A673 (cell line): Measurements from ENCODE around the gene C2. TPM values are rescaled to one million over a fixed set of nuclear protein-coding genes. Genes with fewer than 3 reads are reported as not detected.
"Not testable (repeated sequence)": the region's sequence is repeated elsewhere in the genome, so short reads cannot be mapped to it uniquely, and the experiment has no call there.

Experiments
- BruUV-seq: library from RNA; stranded (reverse); fragments of 400-500 nt; replicated peaks from 2 replicates; lab custom pipeline; 2021; lab: Mats Ljungman, UMichigan
- CTCF ChIA-PET: fragments of 300-600 bp; sonication (Branson Sonifier 250); formaldehyde crosslinking; loops from one replicate; lab custom pipeline; 2022; ENCODE audit warnings: antibody characterized with exemption; lab: Charles Lee
- POLR2A ChIA-PET: fragments of 300-600 bp; sonication (Branson Sonifier 250); formaldehyde crosslinking; loops from one replicate; lab custom pipeline; 2022; ENCODE audit warnings: antibody characterized with exemption; ENCODE audit not compliant: low non-redundant PET; lab: Charles Lee
- DNase-seq: peaks from one replicate; pipeline ENCODE4 v3.0.0-alpha.2; 2015; ENCODE audit warnings: low spot score
- H3K27ac ChIP-seq: fragments of 200-600 bp; sonication (generic); 2 replicates; pipeline ENCODE4 v1.5.1; 2016; ENCODE audit warnings: mixed run types, low read depth, mild to moderate bottlenecking, mixed read lengths, antibody characterized with exemption, low read length; ENCODE audit not compliant: poor library complexity, severe bottlenecking
- H3K27me3 ChIP-seq: fragments of 200-600 bp; sonication (generic); replicated peaks from 2 replicates; pipeline ENCODE4 v1.6.1; 2017; ENCODE audit warnings: mixed run types, low read depth, mild to moderate bottlenecking, mixed read lengths, antibody characterized with exemption, low read length; ENCODE audit not compliant: insufficient read depth, poor library complexity
- H3K36me3 ChIP-seq: fragments of 200-600 bp; sonication (generic); 2 replicates; pipeline ENCODE4 v1.6.1; 2016; ENCODE audit warnings: mixed run types, mild to moderate bottlenecking, mixed read lengths, antibody characterized with exemption, low read length; ENCODE audit not compliant: insufficient read depth, poor library complexity, severe bottlenecking
- H3K4me1 ChIP-seq: fragments of 200-600 bp; sonication (generic); 2 replicates; pipeline ENCODE4 v1.6.1; 2017; ENCODE audit warnings: mixed run types, mild to moderate bottlenecking, mixed read lengths, antibody characterized with exemption, low read length; ENCODE audit not compliant: insufficient read depth, poor library complexity, severe bottlenecking
- H3K4me3 ChIP-seq: fragments of 200-600 bp; sonication (generic); 2 replicates; pipeline ENCODE4 v1.5.1; 2016; ENCODE audit warnings: low read depth, mixed run types, mild to moderate bottlenecking, mixed read lengths, low read length; ENCODE audit not compliant: poor library complexity, severe bottlenecking
- H3K9me3 ChIP-seq: fragments of 200-600 bp; sonication (generic); 2 replicates; pipeline ENCODE4 v1.6.1; 2016; ENCODE audit warnings: mixed run types, low read depth, mild to moderate bottlenecking, mixed read lengths, antibody characterized with exemption, low read length; ENCODE audit not compliant: poor library complexity, severe bottlenecking
- CTCF ChIP-seq: fragments of 300-800, 200-600 bp; sonication (generic); conservative IDR thresholded peaks from 2 replicates; pipeline ENCODE4 v1.5.1; 2017; ENCODE audit warnings: low read depth, mild to moderate bottlenecking, antibody characterized with exemption, low read length, moderate library complexity, mixed read lengths
- EZH2 ChIP-seq: fragments of 200-600 bp; sonication (generic); IDR thresholded peaks from 2 replicates; pipeline ENCODE4 v1.6.1; 2017; ENCODE audit warnings: borderline replicate concordance, low read depth, mild to moderate bottlenecking, mixed read lengths, antibody characterized with exemption, low read length; ENCODE audit not compliant: poor library complexity, severe bottlenecking
- intact Hi-C: fragments of 100-400 bp; cut with micrococcal nuclease; formaldehyde crosslinking; loops from one replicate; pipeline ENCODE4 v1.10.0; 2022; ENCODE audit not compliant: unreplicated experiment
- total RNA-seq: library from RNA; stranded (reverse); gene quantifications from 2 replicates; pipeline ENCODE4 v1.2.3, GENCODE V29; 2021

Gene C2
- total RNA-seq, 1 experiment from 2014 or later: 0.56 TPM

- no peaks in the 10 kb centered on the region for H3K9me3 ChIP-seq
- intact Hi-C loops: no loop called here
- no TSS peak for BruUV-seq
- CTCF ChIA-PET: interaction anchor here (0.8 kb wide), 1 partner anchor 20 kb away, joined by 4 read pairs; no protein-coding TSS in a partner anchor
- no peaks in the 10 kb centered on the region for H3K27me3 ChIP-seq
- peaks cover 29% of the 10 kb centered on the region for H3K36me3 ChIP-seq
- peak; percentile 99 for DNase-seq
- H3K4me3 ChIP-seq: peak within 1 kb of the TSS; percentile 65
- peaks cover 19% of the 10 kb centered on the region for H3K4me1 ChIP-seq
- no peak for TF ChIP-seq EZH2
- no peak for TF ChIP-seq CTCF
- POLR2A ChIA-PET: interaction anchor here (0.5 to 0.6 kb wide), 3 partner anchors 226 to 474 kb away, joined by 4 to 9 read pairs (median 8); partner anchors contain the start of gene ABHD16A
- peak within 1 kb of the TSS; percentile 93 for H3K27ac ChIP-seq
Measured at GRCh38 chr6:31971993-31972708, 44.6 kb downstream of the C2 start, which contains the start of gene DXO. Gene DXO, minus strand, starts transcription at chr6:31972138. Its CDS starts 463 bp downstream, at chr6:31971675.

- Histone ChIP-seq H3K4me1 (peaks cover 19% of the 10 kb centered on the region), H3K27ac (peak overlapping the region; percentile 93), H3K27me3 (no peaks in the 10 kb centered on the region), H3K4me3 (peak overlapping the region; percentile 65), H3K36me3 (peaks cover 22% of the 10 kb centered on the region), H3K9me3 (no peaks in the 10 kb centered on the region)
- no peak for DNase-seq
- intact Hi-C loops: no loop called here
- TF ChIP-seq EZH2: no peak
- no peak for TF ChIP-seq CTCF
- ChIA-PET POLR2A (interaction anchor here (0.5 to 0.6 kb wide), 2 partner anchors 227 to 474 kb away, joined by 8 to 9 read pairs; no protein-coding TSS in a partner anchor), CTCF (no interaction called here)
- TSS peak; percentile 55 for BruUV-seq
Measured at GRCh38 chr6:31972709-31973350, 45.3 kb downstream of the C2 start.

- H3K27me3 ChIP-seq, DNase-seq, H3K9me3 ChIP-seq, BruUV-seq, H3K4me3 ChIP-seq, CTCF ChIA-PET, intact Hi-C loops, H3K27ac ChIP-seq, H3K36me3 ChIP-seq, POLR2A ChIA-PET: not testable (repeated sequence)
- peaks cover 12% of the 10 kb centered on the region for H3K4me1 ChIP-seq
Measured at GRCh38 chr6:31976065-31976464, 48.5 kb downstream of the C2 start.
